Osteocyte (in vitro differentiated cells): ENCODE measurements around the gene CLIP1. TPM values are rescaled to one million over a fixed set of nuclear protein-coding genes. Genes with fewer than 3 reads are reported as not detected.
"Not testable (repeated sequence)": the region's sequence is repeated elsewhere in the genome, so short reads cannot be mapped to it uniquely, and the experiment has no call there.

Source experiments
- DNase-seq: peaks from one replicate; pipeline ENCODE4 v3.0.0; 2021; ENCODE audit warnings: mixed read lengths; ENCODE audit not compliant: unreplicated experiment; ENCODE audit errors: extremely low spot score
- H3K27ac Mint-ChIP-seq: one replicate; pipeline ENCODE4 v1.8.0; 2021; ENCODE audit warnings: mild to moderate bottlenecking, mixed read lengths; ENCODE audit not compliant: unreplicated experiment
- H3K27me3 Mint-ChIP-seq: one replicate; pipeline ENCODE4 v1.8.0; 2021; ENCODE audit warnings: mixed read lengths; ENCODE audit not compliant: unreplicated experiment
- H3K36me3 Mint-ChIP-seq: one replicate; pipeline ENCODE4 v1.8.0; 2021; ENCODE audit warnings: mixed read lengths; ENCODE audit not compliant: unreplicated experiment
- H3K4me1 Mint-ChIP-seq: one replicate; pipeline ENCODE4 v1.8.0; 2021; ENCODE audit warnings: mixed read lengths; ENCODE audit not compliant: unreplicated experiment
- H3K4me3 Mint-ChIP-seq: one replicate; pipeline ENCODE4 v1.8.0; 2021; ENCODE audit warnings: mild to moderate bottlenecking, moderate library complexity, mixed read lengths; ENCODE audit not compliant: unreplicated experiment
- H3K9me3 Mint-ChIP-seq: one replicate; pipeline ENCODE4 v1.8.0; 2021; ENCODE audit warnings: mixed read lengths; ENCODE audit not compliant: unreplicated experiment
- total RNA-seq: library from RNA; stranded (reverse); gene quantifications from 2 replicates; pipeline ENCODE4 v1.2.1, GENCODE V29; 2021
- TF ChIP-seq, protein P1 (sequence below): fragments of 200-600 bp; sonication (generic); IDR thresholded peaks from 2 replicates; pipeline ENCODE4 v1.5.0; 2021; ENCODE audit warnings: antibody characterized with exemption, mild to moderate bottlenecking, moderate library complexity

The CLIP1 gene
- total RNA-seq, 1 donor from 2014 or later, result 100.0 TPM

DNA sequence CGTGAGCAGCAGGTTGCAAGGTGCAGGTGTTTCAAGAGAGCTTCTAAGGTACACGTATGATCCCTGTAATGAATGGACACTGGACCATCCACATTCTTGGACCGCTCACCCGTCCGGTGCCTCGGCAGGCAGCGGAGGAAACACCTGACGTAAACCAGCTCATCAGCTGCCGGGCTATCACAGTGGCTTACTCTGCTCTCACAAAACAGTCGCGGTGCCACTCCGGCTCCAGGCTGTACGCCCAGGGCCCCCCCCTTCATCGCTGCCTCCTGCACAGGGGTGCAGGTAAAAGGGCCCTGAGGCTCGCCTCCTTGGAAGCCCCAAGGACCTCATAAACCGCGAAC is 156.6 kb downstream of the CLIP1 start:
- H3K27ac Mint-ChIP-seq, result peak overlapping the region; percentile 97
- TF ChIP-seq, protein P1, sequence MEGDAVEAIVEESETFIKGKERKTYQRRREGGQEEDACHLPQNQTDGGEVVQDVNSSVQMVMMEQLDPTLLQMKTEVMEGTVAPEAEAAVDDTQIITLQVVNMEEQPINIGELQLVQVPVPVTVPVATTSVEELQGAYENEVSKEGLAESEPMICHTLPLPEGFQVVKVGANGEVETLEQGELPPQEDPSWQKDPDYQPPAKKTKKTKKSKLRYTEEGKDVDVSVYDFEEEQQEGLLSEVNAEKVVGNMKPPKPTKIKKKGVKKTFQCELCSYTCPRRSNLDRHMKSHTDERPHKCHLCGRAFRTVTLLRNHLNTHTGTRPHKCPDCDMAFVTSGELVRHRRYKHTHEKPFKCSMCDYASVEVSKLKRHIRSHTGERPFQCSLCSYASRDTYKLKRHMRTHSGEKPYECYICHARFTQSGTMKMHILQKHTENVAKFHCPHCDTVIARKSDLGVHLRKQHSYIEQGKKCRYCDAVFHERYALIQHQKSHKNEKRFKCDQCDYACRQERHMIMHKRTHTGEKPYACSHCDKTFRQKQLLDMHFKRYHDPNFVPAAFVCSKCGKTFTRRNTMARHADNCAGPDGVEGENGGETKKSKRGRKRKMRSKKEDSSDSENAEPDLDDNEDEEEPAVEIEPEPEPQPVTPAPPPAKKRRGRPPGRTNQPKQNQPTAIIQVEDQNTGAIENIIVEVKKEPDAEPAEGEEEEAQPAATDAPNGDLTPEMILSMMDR, result no peak
- no peak for DNase-seq
- H3K27me3 Mint-ChIP-seq, result no peaks in the 10 kb centered on the region
- no peaks in the 10 kb centered on the region for H3K9me3 Mint-ChIP-seq
- peaks cover 17% of the 10 kb centered on the region for H3K36me3 Mint-ChIP-seq
- peaks cover 19% of the 10 kb centered on the region for H3K4me1 Mint-ChIP-seq
- peak overlapping the region; percentile 94 for H3K4me3 Mint-ChIP-seq

DNA sequence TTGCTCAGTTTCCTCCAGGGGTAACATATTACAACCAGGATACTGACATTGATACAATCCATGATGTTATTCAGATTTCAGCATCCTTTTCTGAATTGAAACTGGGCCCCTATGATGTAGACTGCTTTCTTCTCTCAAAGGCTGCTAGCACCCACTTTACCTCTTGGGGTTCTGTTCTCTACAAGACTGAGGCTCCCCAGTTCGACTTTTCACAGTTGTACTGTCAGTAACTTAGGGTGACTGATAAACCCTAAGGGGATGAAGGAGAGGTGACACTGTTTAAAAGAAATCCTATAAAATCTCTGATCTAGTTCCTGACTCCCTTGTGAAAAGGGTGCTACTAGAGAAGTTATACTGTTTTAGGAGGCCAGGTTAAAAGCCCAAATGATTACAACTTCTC is 157.0 kb downstream of the CLIP1 start:
- no peaks in the 10 kb centered on the region for H3K27me3 Mint-ChIP-seq
- H3K36me3 Mint-ChIP-seq, result peaks cover 19% of the 10 kb centered on the region
- peak overlapping the region; percentile 94 for H3K4me3 Mint-ChIP-seq
- DNase-seq, result no peak
- no peaks in the 10 kb centered on the region for H3K9me3 Mint-ChIP-seq
- peak overlapping the region; percentile 97 for H3K27ac Mint-ChIP-seq
- TF ChIP-seq, protein P1, result no peak
- H3K4me1 Mint-ChIP-seq, result peaks cover 19% of the 10 kb centered on the region

DNA sequence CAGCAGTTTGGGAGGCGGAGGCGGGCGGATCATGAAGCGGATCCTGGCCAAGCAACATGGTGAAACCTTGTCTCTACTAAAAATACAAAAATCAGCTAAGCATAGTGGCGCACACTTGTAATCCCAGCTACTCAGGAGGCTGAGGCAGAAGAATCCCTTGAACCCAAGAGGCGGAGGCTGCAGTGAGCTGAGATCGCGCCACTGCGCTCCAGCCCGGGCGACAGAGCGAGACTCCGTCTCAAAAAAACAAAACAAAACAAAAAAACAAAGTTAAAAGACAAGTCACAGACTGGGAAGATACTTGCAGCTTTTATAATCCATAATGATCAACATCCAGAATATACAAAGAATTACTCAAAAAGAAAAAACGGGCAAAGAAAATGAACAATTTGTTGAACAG is 161.7 kb downstream of the CLIP1 start:
- H3K4me3 Mint-ChIP-seq, H3K27me3 Mint-ChIP-seq, H3K9me3 Mint-ChIP-seq, H3K27ac Mint-ChIP-seq, DNase-seq, H3K4me1 Mint-ChIP-seq: not testable (repeated sequence)
- peaks cover 42% of the 10 kb centered on the region for H3K36me3 Mint-ChIP-seq

DNA sequence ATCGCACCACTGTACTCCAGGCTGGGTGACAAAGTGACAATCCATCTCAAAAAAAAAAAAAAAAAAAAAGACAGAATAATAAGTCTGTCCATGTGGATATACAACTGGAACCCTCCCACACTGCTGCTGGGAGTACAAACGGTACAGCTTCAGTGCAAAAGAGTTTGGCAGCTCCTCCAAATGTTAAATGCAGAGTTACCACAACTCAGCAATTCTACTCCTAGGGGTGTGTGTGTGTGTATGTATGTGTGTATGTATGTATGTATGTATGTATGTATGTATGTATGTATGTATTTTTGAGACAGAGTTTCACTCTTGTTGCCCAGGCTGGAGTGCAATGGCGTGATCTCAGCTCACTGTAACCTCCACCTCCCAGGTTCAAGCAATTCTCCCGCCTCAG is 163.5 kb downstream of the CLIP1 start:
- H3K27ac Mint-ChIP-seq, H3K27me3 Mint-ChIP-seq, DNase-seq, H3K9me3 Mint-ChIP-seq, H3K4me3 Mint-ChIP-seq, H3K4me1 Mint-ChIP-seq: not testable (repeated sequence)
- H3K36me3 Mint-ChIP-seq, result peaks cover 45% of the 10 kb centered on the region

DNA sequence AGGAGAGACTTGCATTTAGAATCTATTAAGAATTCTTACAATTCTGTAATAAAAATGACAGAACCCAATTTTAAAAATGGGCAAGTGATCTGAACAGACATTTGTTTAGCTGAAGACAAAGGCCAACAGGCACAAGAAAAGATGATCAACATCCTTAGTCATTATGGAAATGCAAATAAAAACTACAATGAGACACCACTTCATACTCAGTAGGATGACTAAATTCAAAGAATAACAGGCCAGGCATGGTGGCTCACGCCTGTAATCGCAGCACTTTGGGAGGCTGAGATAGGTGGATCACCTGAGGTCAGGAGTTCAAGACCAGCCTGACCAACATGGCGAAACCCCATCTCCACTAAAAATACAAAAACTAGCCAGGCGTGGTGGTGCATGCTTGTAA is 164.0 kb downstream of the CLIP1 start:
- not testable (repeated sequence) for H3K4me1 Mint-ChIP-seq, H3K27me3 Mint-ChIP-seq, H3K4me3 Mint-ChIP-seq, H3K9me3 Mint-ChIP-seq, H3K27ac Mint-ChIP-seq, DNase-seq
- H3K36me3 Mint-ChIP-seq, result peaks cover 42% of the 10 kb centered on the region

DNA sequence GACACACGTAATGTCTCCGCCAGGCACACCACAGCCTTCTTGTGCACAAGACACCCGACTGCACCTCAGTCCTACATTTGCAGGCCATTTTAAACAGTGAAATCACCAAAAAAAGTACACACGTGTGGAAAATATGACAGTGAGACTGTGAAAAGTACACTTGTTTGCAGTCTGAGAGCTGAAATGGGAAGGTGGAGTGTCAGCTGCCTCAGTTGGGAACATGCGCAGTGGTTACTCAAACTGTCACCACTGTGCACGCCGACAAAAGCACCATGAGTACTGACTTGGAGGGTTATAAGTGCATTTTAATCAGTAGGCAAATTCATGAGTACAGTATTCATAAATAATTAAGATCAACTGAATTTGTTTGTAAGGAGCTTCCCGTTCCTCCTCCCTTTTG is 171.9 kb downstream of the CLIP1 start:
- no peaks in the 10 kb centered on the region for H3K4me1 Mint-ChIP-seq
- H3K4me3 Mint-ChIP-seq, result no peak overlapping the region
- no peak overlapping the region for H3K27ac Mint-ChIP-seq
- DNase-seq, result no peak
- H3K27me3 Mint-ChIP-seq, result no peaks in the 10 kb centered on the region
- H3K9me3 Mint-ChIP-seq, result no peaks in the 10 kb centered on the region
- H3K36me3 Mint-ChIP-seq, result peaks cover 26% of the 10 kb centered on the region
- TF ChIP-seq, protein P1, result no peak

DNA sequence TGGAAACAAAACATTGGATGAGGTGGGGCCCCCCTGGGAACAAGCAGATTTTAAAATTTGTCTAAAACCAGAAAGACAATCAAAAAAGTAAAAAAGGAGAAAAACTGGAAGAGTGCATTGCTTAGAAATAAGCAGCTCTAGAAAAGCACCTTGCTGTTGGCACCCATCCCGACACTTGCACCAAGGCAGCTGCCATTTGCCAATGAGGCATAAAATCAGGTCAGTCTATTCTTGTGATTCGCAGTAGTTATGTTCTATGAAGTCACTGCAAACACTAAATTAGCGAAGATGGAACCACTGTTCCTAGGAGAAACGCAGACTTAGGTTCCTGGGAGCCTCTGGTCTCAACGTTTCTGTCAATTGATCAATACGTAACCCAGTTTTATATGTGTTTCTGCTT is 172.4 kb downstream of the CLIP1 start:
- no peak overlapping the region for H3K27ac Mint-ChIP-seq
- H3K9me3 Mint-ChIP-seq, result no peaks in the 10 kb centered on the region
- TF ChIP-seq, protein P1, result no peak
- DNase-seq, result no peak
- no peak overlapping the region for H3K4me3 Mint-ChIP-seq
- no peaks in the 10 kb centered on the region for H3K27me3 Mint-ChIP-seq
- H3K4me1 Mint-ChIP-seq, result no peaks in the 10 kb centered on the region
- peaks cover 25% of the 10 kb centered on the region for H3K36me3 Mint-ChIP-seq
